PFSK-1 (cell line): Measurements from ENCODE around the gene PTPRM.

Source experiments
- POLR2AphosphoS5 ChIP-seq: IDR thresholded peaks from 2 replicates; pipeline ENCODE4 v1.6.1; 2012; ENCODE audit warnings: low read depth, mild to moderate bottlenecking, control low read depth, low read length, moderate library complexity
- SIN3A ChIP-seq: IDR thresholded peaks from 2 replicates; pipeline ENCODE4 v1.6.1; 2012; ENCODE audit warnings: mild to moderate bottlenecking, low read length, moderate library complexity, borderline replicate concordance; ENCODE audit not compliant: insufficient read depth
- TAF1 ChIP-seq: IDR thresholded peaks from 2 replicates; pipeline ENCODE4 v1.6.1; 2012; ENCODE audit warnings: low read length, control low read depth, borderline replicate concordance; ENCODE audit not compliant: insufficient read depth
- TF ChIP-seq, protein P1 (sequence below), 2 experiments: IDR thresholded peaks; 2 replicates each; pipeline versions ENCODE4 v1.6.1 to v1.8.0; 2011 to 2012; ENCODE audit warnings: low read depth in 2 of 2, low read length in 2 of 2, control low read depth in 1 of 2, inconsistent platforms in 1 of 2, mild to moderate bottlenecking in 1 of 2, moderate library complexity in 1 of 2; ENCODE audit not compliant: insufficient read depth in 1 of 2

DNA sequence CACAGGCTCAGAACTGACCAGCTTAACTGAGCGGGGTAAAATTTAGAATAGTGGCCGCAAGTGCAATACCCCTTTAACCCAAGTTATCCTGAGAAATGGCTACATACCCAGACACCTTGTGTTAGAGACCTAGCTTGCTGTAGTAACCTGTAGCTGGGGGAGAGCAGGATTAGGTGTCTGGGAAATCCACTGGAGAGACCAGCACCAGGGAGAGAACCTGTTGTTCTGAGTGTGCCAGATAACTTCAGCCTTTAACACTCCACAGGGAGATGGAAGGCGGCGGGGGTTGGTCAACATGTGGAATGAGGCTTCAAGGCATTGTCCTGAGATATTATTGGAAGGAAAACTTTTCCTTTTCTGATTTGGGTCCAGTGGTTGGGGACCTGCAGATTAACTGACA is 356.0 kb downstream of the PTPRM start:
- TF ChIP-seq TAF1 (no peak), POLR2AphosphoS5 (no peak), SIN3A (no peak)
- TF ChIP-seq, protein P1, sequence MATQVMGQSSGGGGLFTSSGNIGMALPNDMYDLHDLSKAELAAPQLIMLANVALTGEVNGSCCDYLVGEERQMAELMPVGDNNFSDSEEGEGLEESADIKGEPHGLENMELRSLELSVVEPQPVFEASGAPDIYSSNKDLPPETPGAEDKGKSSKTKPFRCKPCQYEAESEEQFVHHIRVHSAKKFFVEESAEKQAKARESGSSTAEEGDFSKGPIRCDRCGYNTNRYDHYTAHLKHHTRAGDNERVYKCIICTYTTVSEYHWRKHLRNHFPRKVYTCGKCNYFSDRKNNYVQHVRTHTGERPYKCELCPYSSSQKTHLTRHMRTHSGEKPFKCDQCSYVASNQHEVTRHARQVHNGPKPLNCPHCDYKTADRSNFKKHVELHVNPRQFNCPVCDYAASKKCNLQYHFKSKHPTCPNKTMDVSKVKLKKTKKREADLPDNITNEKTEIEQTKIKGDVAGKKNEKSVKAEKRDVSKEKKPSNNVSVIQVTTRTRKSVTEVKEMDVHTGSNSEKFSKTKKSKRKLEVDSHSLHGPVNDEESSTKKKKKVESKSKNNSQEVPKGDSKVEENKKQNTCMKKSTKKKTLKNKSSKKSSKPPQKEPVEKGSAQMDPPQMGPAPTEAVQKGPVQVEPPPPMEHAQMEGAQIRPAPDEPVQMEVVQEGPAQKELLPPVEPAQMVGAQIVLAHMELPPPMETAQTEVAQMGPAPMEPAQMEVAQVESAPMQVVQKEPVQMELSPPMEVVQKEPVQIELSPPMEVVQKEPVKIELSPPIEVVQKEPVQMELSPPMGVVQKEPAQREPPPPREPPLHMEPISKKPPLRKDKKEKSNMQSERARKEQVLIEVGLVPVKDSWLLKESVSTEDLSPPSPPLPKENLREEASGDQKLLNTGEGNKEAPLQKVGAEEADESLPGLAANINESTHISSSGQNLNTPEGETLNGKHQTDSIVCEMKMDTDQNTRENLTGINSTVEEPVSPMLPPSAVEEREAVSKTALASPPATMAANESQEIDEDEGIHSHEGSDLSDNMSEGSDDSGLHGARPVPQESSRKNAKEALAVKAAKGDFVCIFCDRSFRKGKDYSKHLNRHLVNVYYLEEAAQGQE (IDR thresholded peaks at IDR 0.05; ENCODE audit: insufficient read depth in 1 of 2, low read depth in 2 of 2, low read length in 2 of 2): no peak
